Skeletal muscle tissue (tissue), 4 donors: ENCODE results near the gene GRB10. TPM values are rescaled to one million over a fixed set of nuclear protein-coding genes. Genes with fewer than 3 reads are reported as not detected.
"Not testable (repeated sequence)": the region's sequence is repeated elsewhere in the genome, so short reads cannot be mapped to it uniquely, and the experiment has no call there.

Experiments
- H3K27ac ChIP-seq: one replicate; pipeline ENCODE4 v1.7.0; 2013; ENCODE audit warnings: mild to moderate bottlenecking, low read depth, low read length, inconsistent platforms
- H3K27me3 ChIP-seq, 3 donors: one replicate each; pipeline ENCODE4 v1.7.0; 2013; ENCODE audit warnings: low read length in 3 of 3; ENCODE audit not compliant: control insufficient read depth in 3 of 3, insufficient read depth in 3 of 3
- H3K36me3 ChIP-seq, 3 donors: one replicate each; pipeline ENCODE4 v1.7.0; 2013; ENCODE audit warnings: low read length in 3 of 3; ENCODE audit not compliant: control insufficient read depth in 3 of 3, insufficient read depth in 3 of 3
- H3K4me1 ChIP-seq, 3 donors: one replicate each; pipeline ENCODE4 v1.7.0; 2013; ENCODE audit warnings: low read length in 3 of 3, mild to moderate bottlenecking in 3 of 3; ENCODE audit not compliant: control insufficient read depth in 3 of 3, insufficient read depth in 3 of 3
- H3K4me3 ChIP-seq, 3 donors: one replicate each; pipeline ENCODE4 v1.7.0; 2013; ENCODE audit warnings: low read length in 3 of 3
- H3K9ac ChIP-seq, 3 donors: one replicate each; pipeline ENCODE4 v1.7.0; 2013; ENCODE audit warnings: low read length in 3 of 3, mild to moderate bottlenecking in 3 of 3, moderate library complexity in 2 of 3, low read depth in 1 of 3
- H3K9me3 ChIP-seq, 3 donors: one replicate each; pipeline ENCODE4 v1.7.0; 2013; ENCODE audit warnings: low read length in 3 of 3; ENCODE audit not compliant: control insufficient read depth in 3 of 3
- total RNA-seq: library from RNA; depleted of rRNA; stranded (reverse); fragments of >200 nt; gene quantifications from one replicate; pipeline ENCODE4 v1.2.3, GENCODE V29; 2014
- donor health status: Osteomylitis.

GRB10 gene
- total RNA-seq, 1 donor from 2014 or later = 17.7 TPM

GRCh38 chr7:50552921-50553320 is 229.8 kb downstream of the GRB10 start:
- no peak overlapping the region for H3K4me3 ChIP-seq
- peaks cover 0 to 2% (median 0%) of the 10 kb centered on the region in 3 donors for H3K4me1 ChIP-seq
- H3K36me3 ChIP-seq = no peaks in the 10 kb centered on the region
- H3K9me3 ChIP-seq = no peaks in the 10 kb centered on the region
- H3K9ac ChIP-seq = no peak overlapping the region
- H3K27ac ChIP-seq = no peak overlapping the region
- no peaks in the 10 kb centered on the region for H3K27me3 ChIP-seq

- Histone ChIP-seq H3K9me3 (no peaks in the 10 kb centered on the region), H3K9ac (no peak overlapping the region), H3K27me3 (no peaks in the 10 kb centered on the region), H3K36me3 (no peaks in the 10 kb centered on the region), H3K27ac (no peak overlapping the region), H3K4me1 (peaks cover 0 to 2% (median 0%) of the 10 kb centered on the region in 3 donors), H3K4me3 (no peak overlapping the region)
These were observed 230.6 kb downstream of the GRB10 start for GRCh38 chr7:50552139-50552538.

DNA sequence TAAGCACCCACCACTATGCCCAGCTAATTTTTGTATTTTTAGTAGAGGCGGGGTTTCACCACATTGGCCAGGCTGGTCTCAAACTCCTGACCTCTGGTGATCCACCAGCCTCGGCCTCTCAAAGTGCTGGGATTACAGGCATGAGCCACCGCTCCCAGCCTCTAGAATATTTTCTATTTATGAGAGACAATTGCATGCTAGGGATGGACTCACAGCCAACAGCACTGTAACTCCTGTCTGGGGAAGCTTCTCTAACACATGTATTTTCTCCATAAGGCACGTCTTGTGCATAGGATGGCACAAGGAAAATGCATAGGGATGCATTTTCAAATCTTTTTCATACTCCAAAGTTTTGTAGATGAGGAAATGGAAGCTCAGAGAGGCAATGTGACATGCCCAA is 237.1 kb downstream of the GRB10 start:
- not testable (repeated sequence) for H3K9ac ChIP-seq, H3K36me3 ChIP-seq, H3K9me3 ChIP-seq, H3K27me3 ChIP-seq, H3K27ac ChIP-seq, H3K4me3 ChIP-seq, H3K4me1 ChIP-seq

- H3K4me3 ChIP-seq = no peak overlapping the region
- no peaks in the 10 kb centered on the region for H3K4me1 ChIP-seq
- H3K27ac ChIP-seq = no peak overlapping the region
- H3K9me3 ChIP-seq = no peaks in the 10 kb centered on the region
- H3K36me3 ChIP-seq = no peaks in the 10 kb centered on the region
- no peak overlapping the region for H3K9ac ChIP-seq
- H3K27me3 ChIP-seq = no peaks in the 10 kb centered on the region
These were observed 237.7 kb downstream of the GRB10 start for GRCh38 chr7:50544992-50545391.

DNA sequence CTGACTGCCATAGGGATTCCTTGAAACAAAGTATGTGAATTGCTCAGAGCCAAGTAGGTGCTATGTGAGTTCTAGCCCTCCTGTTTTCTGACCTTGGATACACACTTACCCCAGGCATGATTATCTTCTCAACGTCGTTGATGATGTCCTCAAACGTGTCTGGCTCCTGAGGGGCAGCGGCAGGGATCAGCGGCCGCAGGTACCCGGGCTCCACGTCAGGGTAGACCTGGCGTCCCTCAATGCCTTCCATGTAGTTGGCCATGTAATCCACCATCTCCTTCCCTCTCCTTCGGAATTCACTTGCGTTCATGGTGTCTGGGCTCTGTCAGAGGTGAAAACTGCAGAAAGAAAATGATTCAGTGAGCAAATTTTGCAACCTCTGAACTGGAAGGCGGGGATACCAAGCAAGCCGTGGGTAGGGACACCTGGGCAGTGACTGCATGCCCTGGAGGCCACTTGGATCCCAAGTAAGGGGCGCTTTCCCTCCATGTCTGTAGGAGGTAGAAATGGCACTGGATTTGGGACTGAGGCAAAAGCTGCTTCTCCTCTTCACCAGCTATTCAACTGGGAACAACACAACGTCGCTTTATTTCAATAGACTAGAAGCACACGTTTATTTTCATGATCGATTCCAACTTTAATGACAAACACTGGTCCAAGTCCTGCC is 238.8 kb downstream of the GRB10 start:
- Histone ChIP-seq H3K9me3 (no peaks in the 10 kb centered on the region), H3K4me1 (no peaks in the 10 kb centered on the region), H3K4me3 (no peak overlapping the region), H3K36me3 (no peaks in the 10 kb centered on the region), H3K27me3 (no peaks in the 10 kb centered on the region), H3K9ac (no peak overlapping the region), H3K27ac (no peak overlapping the region)

DNA sequence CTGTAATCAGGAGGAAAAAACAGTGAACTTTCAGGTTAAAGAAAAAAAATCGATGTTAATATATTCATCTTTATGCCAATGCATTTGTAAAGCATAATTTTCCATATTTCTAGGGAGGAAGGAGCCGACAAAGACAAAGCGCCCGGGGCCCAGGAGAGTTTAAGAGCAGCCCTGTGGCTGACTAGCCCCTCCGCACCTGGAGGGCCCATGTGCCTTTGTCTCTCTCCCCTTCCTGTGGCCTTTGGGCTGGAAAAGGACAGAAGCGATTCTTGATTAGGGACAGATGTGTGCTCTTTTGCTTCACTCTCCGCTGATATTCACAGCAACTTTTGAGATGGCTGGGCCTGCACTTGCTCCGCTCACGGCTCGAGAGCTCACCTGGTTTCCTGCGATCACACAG is 240.6 kb downstream of the GRB10 start:
- Histone ChIP-seq H3K9ac (no peak overlapping the region), H3K27ac (no peak overlapping the region), H3K4me3 (no peak overlapping the region), H3K27me3 (no peaks in the 10 kb centered on the region), H3K9me3 (no peaks in the 10 kb centered on the region), H3K4me1 (no peaks in the 10 kb centered on the region), H3K36me3 (no peaks in the 10 kb centered on the region)

GRCh38 chr7:50540785-50541579 is 241.7 kb downstream of the GRB10 start:
- Histone ChIP-seq H3K9ac (no peak overlapping the region), H3K4me1 (no peaks in the 10 kb centered on the region), H3K27me3 (no peaks in the 10 kb centered on the region), H3K36me3 (no peaks in the 10 kb centered on the region), H3K9me3 (no peaks in the 10 kb centered on the region), H3K4me3 (no peak overlapping the region), H3K27ac (no peak overlapping the region)

Other genes starting within 250 kb of the GRB10 start
- 0.52 TPM for gene DDC, start 217.5 kb downstream of the GRB10 start, total RNA-seq